HepG2 (cell line): ENCODE measurements around the gene PRSS38. TPM values are rescaled to one million over a fixed set of nuclear protein-coding genes. Genes with fewer than 3 reads are reported as not detected.

Experiments
- ATAC-seq: fragments of 200-7000 bp; cut with Tn5 transposase; 3 replicates; pipeline ENCODE4 v1.9.1; 2020; ENCODE audit warnings: mild to moderate bottlenecking, moderate library complexity
- BruUV-seq: library from RNA; stranded (reverse); fragments of 400-500 nt; replicated peaks from 2 replicates; lab custom pipeline; 2021; lab: Mats Ljungman, UMichigan
- CTCF ChIA-PET: fragments of 300-600 bp; formaldehyde crosslinking; extraction: SDS; loops from one replicate; lab custom pipeline; 2021; ENCODE audit warnings: low total read pairs, inconsistent platforms, low intra/inter-chr PET ratio; lab: Yijun Ruan, JAX
- POLR2A ChIA-PET: fragments of 350-600 bp; sonication (Branson Sonifier 250); formaldehyde crosslinking; loops from one replicate; lab custom pipeline; 2020; ENCODE audit warnings: antibody characterized with exemption, inconsistent platforms; lab: Yijun Ruan, JAX
- DNase-seq: peaks from one replicate; pipeline ENCODE4 v3.0.0-alpha.2; 2015; ENCODE audit warnings: low spot score
- FAIRE-seq: peaks from 3 replicates; lab custom pipeline; 2011; peaks lifted over from hg19 to GRCh38; lab: Jason Lieb, UNC
- H2AFZ ChIP-seq: one replicate; pipeline ENCODE4 v1.6.1; 2011; ENCODE audit warnings: low read length, inconsistent platforms
- H3K27ac ChIP-seq: fragments of 300-600 bp; 3 replicates; pipeline ENCODE4 v1.8.0; 2011; ENCODE audit warnings: mixed run types, mild to moderate bottlenecking, mixed read lengths, low read length, inconsistent platforms; ENCODE audit not compliant: insufficient read depth; ENCODE audit errors: extremely low read length
- H3K27me3 ChIP-seq, 2 experiments: fragments of 200-600 bp in 1 of 2; 2 replicates in 1 of 2; 3 replicates in 1 of 2; pipeline versions ENCODE4 v1.6.0 to v1.8.0; 2011; ENCODE audit warnings: low read length in 2 of 2, mild to moderate bottlenecking in 2 of 2, moderate library complexity in 2 of 2, inconsistent platforms in 1 of 2; ENCODE audit not compliant: insufficient read depth in 2 of 2, control insufficient read depth in 1 of 2
- H3K36me3 ChIP-seq, 2 experiments: fragments of 200-600 bp in 1 of 2; replicated peaks in 1 of 2; 2 replicates in 1 of 2; 3 replicates in 1 of 2; pipeline versions ENCODE4 v1.5.1 to v1.8.0; 2011; ENCODE audit warnings: low read length in 2 of 2, inconsistent platforms in 1 of 2; ENCODE audit not compliant: insufficient read depth in 2 of 2, control insufficient read depth in 1 of 2
- H3K4me1 ChIP-seq: 2 replicates; pipeline ENCODE4 v1.5.1; 2012; ENCODE audit warnings: low read length, inconsistent platforms; ENCODE audit not compliant: insufficient read depth
- H3K4me2 ChIP-seq: 2 replicates; pipeline ENCODE4 v1.6.0; 2011; ENCODE audit warnings: low read depth, low read length, inconsistent platforms
- H3K4me3 ChIP-seq, 3 experiments: fragments of 200-600 bp in 1 of 3; sonication (generic), shearing (Covaris generic) in 1 of 3; replicated peaks in 1 of 3; 2 replicates each; pipeline ENCODE4 v1.5.1; 2011 to 2016; ENCODE audit warnings: low read length in 3 of 3, inconsistent platforms in 2 of 3, low read depth in 2 of 3, mild to moderate bottlenecking in 2 of 3, control low read depth in 1 of 3, mixed read lengths in 1 of 3; ENCODE audit not compliant: insufficient read depth in 1 of 3
- H3K79me2 ChIP-seq: one replicate; pipeline ENCODE4 v1.6.1; 2011; ENCODE audit warnings: low read length, inconsistent platforms; ENCODE audit not compliant: insufficient read depth
- H3K9ac ChIP-seq: 2 replicates; pipeline ENCODE4 v1.6.0; 2011; ENCODE audit warnings: mild to moderate bottlenecking, low read depth, low read length, inconsistent platforms; ENCODE audit not compliant: insufficient read depth
- H3K9me3 ChIP-seq: 2 replicates; pipeline ENCODE4 v1.5.1; 2012; ENCODE audit warnings: mild to moderate bottlenecking, low read length
- H4K20me1 ChIP-seq: 2 replicates; pipeline ENCODE4 v1.6.0; 2011; ENCODE audit warnings: inconsistent platforms, mild to moderate bottlenecking, low read length, moderate library complexity; ENCODE audit not compliant: insufficient read depth
- CHCHD3 ChIP-seq: sonication (generic); formaldehyde crosslinking; IDR thresholded peaks from 2 replicates; pipeline ENCODE4 v1.8.0; 2022; ENCODE audit warnings: mild to moderate bottlenecking, missing genetic modification reagents, moderate library complexity
- DDIT3 ChIP-seq: sonication (generic); formaldehyde crosslinking; IDR thresholded peaks from 2 replicates; pipeline ENCODE4 v1.4.0; 2020; ENCODE audit warnings: mild to moderate bottlenecking, missing genetic modification reagents
- HDAC2 ChIP-seq: sonication (generic); formaldehyde crosslinking; IDR thresholded peaks from 2 replicates; pipeline ENCODE4 v1.4.0; 2020; ENCODE audit warnings: missing genetic modification reagents
- MBD4 ChIP-seq: IDR thresholded peaks from 2 replicates; pipeline ENCODE4 v1.6.1; 2012; ENCODE audit warnings: low read length, inconsistent platforms, borderline replicate concordance
- MED1 ChIP-seq: sonication (generic); formaldehyde crosslinking; IDR thresholded peaks from 2 replicates; pipeline ENCODE4 v1.4.0; 2020; ENCODE audit warnings: missing genetic modification reagents
- MED8 ChIP-seq: sonication (generic); formaldehyde crosslinking; IDR thresholded peaks from 2 replicates; pipeline ENCODE4 v1.8.1; 2023; ENCODE audit warnings: mild to moderate bottlenecking, missing genetic modification reagents; ENCODE audit not compliant: insufficient replicate concordance
- POGK ChIP-seq: sonication (generic); formaldehyde crosslinking; conservative IDR thresholded peaks from 2 replicates; pipeline ENCODE4 v1.8.0; 2022; ENCODE audit warnings: mild to moderate bottlenecking, moderate library complexity, missing genetic modification reagents
- RELA ChIP-seq: sonication (generic); formaldehyde crosslinking; IDR thresholded peaks from 2 replicates; pipeline ENCODE4 v1.4.0; 2020; ENCODE audit warnings: missing genetic modification reagents
- REPIN1 ChIP-seq: sonication (generic); formaldehyde crosslinking; IDR thresholded peaks from 2 replicates; pipeline ENCODE4 v1.8.0; 2022; ENCODE audit warnings: missing genetic modification reagents, low read depth, mild to moderate bottlenecking, borderline replicate concordance
- ZFP1 ChIP-seq: IDR thresholded peaks from 2 replicates; pipeline ENCODE4 v1.6.1; 2016
- ZFP41 ChIP-seq: sonication (generic); formaldehyde crosslinking; IDR thresholded peaks from 2 replicates; pipeline ENCODE4 v1.4.0; 2020; ENCODE audit warnings: mild to moderate bottlenecking, missing genetic modification reagents, borderline replicate concordance
- ZFP82 ChIP-seq: sonication (generic); formaldehyde crosslinking; IDR thresholded peaks from 2 replicates; pipeline ENCODE4 v1.5.1; 2020; ENCODE audit warnings: mild to moderate bottlenecking, missing genetic modification reagents, borderline replicate concordance
- ZFP90 ChIP-seq: sonication (generic); formaldehyde crosslinking; IDR thresholded peaks from 2 replicates; pipeline ENCODE4 v1.8.0; 2022; ENCODE audit warnings: missing genetic modification reagents, mild to moderate bottlenecking, inconsistent platforms, borderline replicate concordance
- ZNF205 ChIP-seq: IDR thresholded peaks from 2 replicates; pipeline ENCODE4 v1.6.1; 2018; ENCODE audit warnings: missing biosample characterization, missing genetic modification reagents
- ZNF232 ChIP-seq: sonication (generic); formaldehyde crosslinking; IDR thresholded peaks from 2 replicates; pipeline ENCODE4 v1.4.0; 2020; ENCODE audit warnings: missing genetic modification reagents, borderline replicate concordance
- ZNF382 ChIP-seq: sonication (generic); formaldehyde crosslinking; IDR thresholded peaks from 2 replicates; pipeline ENCODE4 v1.5.0; 2020; ENCODE audit warnings: missing genetic modification reagents, mild to moderate bottlenecking, borderline replicate concordance
- ZNF431 ChIP-seq: sonication (generic); formaldehyde crosslinking; IDR thresholded peaks from 2 replicates; pipeline ENCODE4 v1.9.0; 2022; ENCODE audit warnings: missing genetic modification reagents, low read depth, mild to moderate bottlenecking, borderline replicate concordance
- ZNF546 ChIP-seq: sonication (generic); formaldehyde crosslinking; conservative IDR thresholded peaks from 2 replicates; pipeline ENCODE4 v1.8.1; 2023; ENCODE audit warnings: mild to moderate bottlenecking, missing genetic modification reagents
- ZNF749 ChIP-seq: sonication (generic); formaldehyde crosslinking; IDR thresholded peaks from 2 replicates; pipeline ENCODE4 v1.8.0; 2022; ENCODE audit warnings: mild to moderate bottlenecking, missing genetic modification reagents, moderate library complexity, borderline replicate concordance
- ZSCAN20 ChIP-seq: sonication (generic); formaldehyde crosslinking; IDR thresholded peaks from 2 replicates; pipeline ENCODE4 v1.4.0; 2020; ENCODE audit warnings: missing genetic modification reagents, mild to moderate bottlenecking, borderline replicate concordance
- WGBS: methylation state at CpG from one replicate; pipeline ENCODE4 v1.1.6; 2017; ENCODE audit warnings: low lambda C conversion rate; 5-methylcytosine and 5-hydroxymethylcytosine counted together
- in situ Hi-C: cut with HindIII; loops from 2 replicates; pipeline ENCODE4 v1.10.0; 2017; ENCODE audit warnings: low pct_unique_long_range_greater_than_20kb; ENCODE audit not compliant: extremely low pct_ligation_motif_present
- intact Hi-C: fragments of 100-400 bp; cut with micrococcal nuclease; formaldehyde crosslinking; loops from one replicate; pipeline ENCODE4 v1.10.0; 2022; ENCODE audit not compliant: unreplicated experiment
- polyA plus RNA-seq, 8 experiments: library from polyadenylated mRNA; depleted of rRNA in 3 of 8; stranded (reverse) in 7 of 8; unstranded in 1 of 8; fragments of >200 nt; fragmentation: Illumina TruSeq in 4 of 8; extraction: Trizol in 4 of 8; gene quantifications; 2 replicates each; pipeline versions ENCODE4 v1.2.1 to v1.2.3, GENCODE V29; 2011 to 2016; ENCODE audit warnings: low read depth in 4 of 8, missing spikeins in 1 of 8, mixed read lengths in 1 of 8; ENCODE audit not compliant: insufficient read depth in 1 of 8
- total RNA-seq, 5 experiments: library from RNA; depleted of rRNA; stranded (reverse); fragments of >200 nt; fragmentation: Illumina TruSeq; extraction: Trizol; gene quantifications; 2 replicates each; pipeline ENCODE4 v1.2.3, GENCODE V29; 2016; ENCODE audit warnings: low read depth in 1 of 5

The PRSS38 gene
- total and polyA plus RNA-seq, 2 of the 13 experiments (the other 11 are each of a cell fraction or from before 2014, with no cell fraction given), result not detected

- TF ChIP-seq ZNF382 (CRISPR knock-in tag), result no peak
- TF ChIP-seq ZSCAN20, result no peak
- no peak for TF ChIP-seq ZFP41 (CRISPR knock-in tag)
- no peak for TF ChIP-seq CHCHD3 (CRISPR knock-in tag)
- no peak for TF ChIP-seq ZNF431 (CRISPR knock-in tag)
These were observed 47.4 kb upstream of the PRSS38 start (continued) for GRCh38 chr1:227768125-227768439.

- TF ChIP-seq HDAC2 (CRISPR knock-in tag) (no peak), ZNF749 (CRISPR knock-in tag) (no peak), RELA (CRISPR knock-in tag) (no peak), ZNF232 (CRISPR knock-in tag) (no peak), MED1 (CRISPR knock-in tag) (no peak), ZFP82 (no peak), ZNF546 (CRISPR knock-in tag) (no peak), DDIT3 (CRISPR knock-in tag) (no peak), ZFP1 (CRISPR knock-in tag) (no peak), POGK (CRISPR knock-in tag) (no peak), ZNF205 (CRISPR knock-in tag) (no peak), REPIN1 (CRISPR knock-in tag) (no peak), MED8 (CRISPR knock-in tag) (no peak), MBD4 (no peak), ZFP90 (no peak)
- Histone ChIP-seq H3K4me2 (no peak overlapping the region), H3K36me3 (peaks cover 11 to 37% of the 10 kb centered on the region in 2 experiments; a peak in 4 of 5 replicates), H2AFZ (no peak overlapping the region), H3K9ac (no peak overlapping the region), H3K9me3 (no peaks in the 10 kb centered on the region), H3K27me3 (no peaks in the 10 kb centered on the region), H3K4me3 (no peak overlapping the region), H3K27ac (no peak overlapping the region), H3K4me1 (no peaks in the 10 kb centered on the region), H4K20me1 (peaks cover 5% of the 10 kb centered on the region; the same call in 1 of the 2 replicates), H3K79me2 (no peaks in the 10 kb centered on the region)
- ChIA-PET POLR2A (no interaction called here), CTCF (no interaction called here)
- in situ Hi-C loops (no loop called here), intact Hi-C loops (no loop called here)
- DNase-seq, result no peak
- no TSS peak for BruUV-seq
- FAIRE-seq, result no peak
- no peak for ATAC-seq
- 96% methylated on average over 6 of the region's 6 CpGs for WGBS
These were observed 46.8 kb upstream of the PRSS38 start for GRCh38 chr1:227768640-227769039.
